ENCODE results near the gene TRIM52.

DNA sequence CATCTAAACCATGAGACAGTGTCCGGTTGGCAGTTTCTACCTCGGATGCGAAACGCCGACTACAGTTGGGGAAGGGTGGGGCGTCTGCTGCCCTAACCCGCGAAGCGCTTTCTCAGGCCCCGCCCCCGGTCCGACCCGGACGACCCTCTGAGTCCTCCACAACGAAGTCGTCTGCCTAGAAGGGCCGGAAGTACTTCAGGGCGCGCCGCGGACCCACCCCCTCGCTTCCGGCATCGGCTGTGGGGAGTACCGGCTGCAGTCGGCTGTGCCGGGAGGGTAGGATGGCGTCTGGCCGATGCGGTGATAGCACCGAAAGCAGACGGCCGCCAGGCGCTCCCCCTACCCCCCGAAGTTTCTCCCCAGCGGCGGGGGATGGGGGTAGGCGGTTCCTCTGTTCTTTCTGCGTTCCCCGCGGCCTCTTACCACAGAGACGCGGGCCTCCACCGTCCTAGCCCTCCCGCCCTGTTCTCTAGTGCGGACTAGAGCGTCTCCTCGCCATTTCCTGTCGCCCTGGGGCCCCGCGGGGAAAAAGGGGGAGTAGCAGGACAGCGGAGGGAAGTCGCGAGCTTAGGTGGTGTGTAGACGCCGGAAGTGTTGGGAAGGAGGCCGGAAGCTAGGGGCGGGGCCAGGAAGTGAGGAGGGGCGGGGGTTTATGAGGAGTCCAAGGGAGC lies 37.8 kb downstream of the TRIM52 start, which contains the start of gene TRIM41:
- TF ChIP-seq, protein P1, sequence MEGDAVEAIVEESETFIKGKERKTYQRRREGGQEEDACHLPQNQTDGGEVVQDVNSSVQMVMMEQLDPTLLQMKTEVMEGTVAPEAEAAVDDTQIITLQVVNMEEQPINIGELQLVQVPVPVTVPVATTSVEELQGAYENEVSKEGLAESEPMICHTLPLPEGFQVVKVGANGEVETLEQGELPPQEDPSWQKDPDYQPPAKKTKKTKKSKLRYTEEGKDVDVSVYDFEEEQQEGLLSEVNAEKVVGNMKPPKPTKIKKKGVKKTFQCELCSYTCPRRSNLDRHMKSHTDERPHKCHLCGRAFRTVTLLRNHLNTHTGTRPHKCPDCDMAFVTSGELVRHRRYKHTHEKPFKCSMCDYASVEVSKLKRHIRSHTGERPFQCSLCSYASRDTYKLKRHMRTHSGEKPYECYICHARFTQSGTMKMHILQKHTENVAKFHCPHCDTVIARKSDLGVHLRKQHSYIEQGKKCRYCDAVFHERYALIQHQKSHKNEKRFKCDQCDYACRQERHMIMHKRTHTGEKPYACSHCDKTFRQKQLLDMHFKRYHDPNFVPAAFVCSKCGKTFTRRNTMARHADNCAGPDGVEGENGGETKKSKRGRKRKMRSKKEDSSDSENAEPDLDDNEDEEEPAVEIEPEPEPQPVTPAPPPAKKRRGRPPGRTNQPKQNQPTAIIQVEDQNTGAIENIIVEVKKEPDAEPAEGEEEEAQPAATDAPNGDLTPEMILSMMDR (tag by site-specific recombination; IDR thresholded peaks at IDR 0.05): peak; percentile 39; the same call in 1 of the 2 replicates
- TF ChIP-seq ZNF274 (IDR thresholded peaks at IDR 0.05; ENCODE audit: low read length): no peak
- TF ChIP-seq ZNF274 (tag by site-specific recombination; IDR thresholded peaks at IDR 0.05; ENCODE audit: borderline replicate concordance): no peak
- TF ChIP-seq, protein P2, sequence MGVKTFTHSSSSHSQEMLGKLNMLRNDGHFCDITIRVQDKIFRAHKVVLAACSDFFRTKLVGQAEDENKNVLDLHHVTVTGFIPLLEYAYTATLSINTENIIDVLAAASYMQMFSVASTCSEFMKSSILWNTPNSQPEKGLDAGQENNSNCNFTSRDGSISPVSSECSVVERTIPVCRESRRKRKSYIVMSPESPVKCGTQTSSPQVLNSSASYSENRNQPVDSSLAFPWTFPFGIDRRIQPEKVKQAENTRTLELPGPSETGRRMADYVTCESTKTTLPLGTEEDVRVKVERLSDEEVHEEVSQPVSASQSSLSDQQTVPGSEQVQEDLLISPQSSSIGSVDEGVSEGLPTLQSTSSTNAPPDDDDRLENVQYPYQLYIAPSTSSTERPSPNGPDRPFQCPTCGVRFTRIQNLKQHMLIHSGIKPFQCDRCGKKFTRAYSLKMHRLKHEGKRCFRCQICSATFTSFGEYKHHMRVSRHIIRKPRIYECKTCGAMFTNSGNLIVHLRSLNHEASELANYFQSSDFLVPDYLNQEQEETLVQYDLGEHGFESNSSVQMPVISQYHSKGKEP (tag by site-specific recombination; IDR thresholded peaks at IDR 0.05): no peak; the same call in 1 of the 2 replicates
- 0 out of 2 replicates have a peak, but pooled peaks have one; percentile 23 for TF ChIP-seq ZNF23 (tag by site-specific recombination; IDR thresholded peaks at IDR 0.05; ENCODE audit: borderline replicate concordance)
- no peak for TF ChIP-seq HOXA7 (CRISPR knock-in tag; IDR thresholded peaks at IDR 0.05; ENCODE audit: borderline replicate concordance)
- TF ChIP-seq ZNF561 (tag by site-specific recombination; IDR thresholded peaks at IDR 0.05; ENCODE audit: borderline replicate concordance): no peak; the same call in 1 of the 2 replicates
- TF ChIP-seq GLIS1 (tag by site-specific recombination; IDR thresholded peaks at IDR 0.05): peak; percentile 68
- TF ChIP-seq, protein P3, sequence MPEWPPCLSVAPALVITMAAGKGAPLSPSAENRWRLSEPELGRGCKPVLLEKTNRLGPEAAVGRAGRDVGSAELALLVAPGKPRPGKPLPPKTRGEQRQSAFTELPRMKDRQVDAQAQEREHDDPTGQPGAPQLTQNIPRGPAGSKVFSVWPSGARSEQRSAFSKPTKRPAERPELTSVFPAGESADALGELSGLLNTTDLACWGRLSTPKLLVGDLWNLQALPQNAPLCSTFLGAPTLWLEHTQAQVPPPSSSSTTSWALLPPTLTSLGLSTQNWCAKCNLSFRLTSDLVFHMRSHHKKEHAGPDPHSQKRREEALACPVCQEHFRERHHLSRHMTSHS (tag by site-specific recombination; IDR thresholded peaks at IDR 0.05): no peak
- TF ChIP-seq, protein P4, sequence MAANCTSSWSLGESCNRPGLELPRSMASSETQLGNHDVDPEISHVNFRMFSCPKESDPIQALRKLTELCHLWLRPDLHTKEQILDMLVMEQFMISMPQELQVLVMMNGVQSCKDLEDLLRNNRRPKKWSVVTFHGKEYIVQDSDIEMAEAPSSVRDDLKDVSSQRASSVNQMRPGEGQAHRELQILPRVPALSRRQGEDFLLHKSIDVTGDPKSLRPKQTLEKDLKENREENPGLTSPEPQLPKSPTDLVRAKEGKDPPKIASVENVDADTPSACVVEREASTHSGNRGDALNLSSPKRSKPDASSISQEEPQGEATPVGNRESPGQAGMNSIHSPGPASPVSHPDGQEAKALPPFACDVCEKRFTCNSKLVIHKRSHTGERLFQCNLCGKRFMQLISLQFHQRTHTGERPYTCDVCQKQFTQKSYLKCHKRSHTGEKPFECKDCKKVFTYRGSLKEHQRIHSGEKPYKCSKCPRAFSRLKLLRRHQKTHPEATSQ (tag by site-specific recombination; IDR thresholded peaks at IDR 0.05): peak; percentile 76; the same call in 1 of the 2 replicates
